ENCODE data around the gene TCF4. TPM values are rescaled to one million over a fixed set of nuclear protein-coding genes. Genes with fewer than 3 reads are reported as not detected.
"Not testable (repeated sequence)": the region's sequence is repeated elsewhere in the genome, so short reads cannot be mapped to it uniquely, and the experiment has no call there.

Gene TCF4
- total RNA-seq, 4 donors from 2014 or later, result 114 to 190 (median 132) TPM

GRCh38 chr18:55475916-55476315, 112.1 kb downstream of the TCF4 start:
- TF ChIP-seq POLR2A (IDR thresholded peaks at IDR 0.05) (no peak), CTCF (IDR thresholded peaks at IDR 0.05) (no peak)

GRCh38 chr18:55475467-55475866, 112.5 kb downstream of the TCF4 start:
- no peaks in the 10 kb centered on the region for H3K36me3 ChIP-seq
- no peaks in the 10 kb centered on the region for H3K27me3 ChIP-seq
- no peak for DNase-seq
- peaks cover 0 to 5% of the 10 kb centered on the region in 2 donors for H3K4me1 ChIP-seq
- 96 to 97% methylated on average over 5 of the region's 5 CpGs for WGBS, 2 donors
- intact Hi-C loops (cut with DNase I), result no loop called here
- TF ChIP-seq CTCF (IDR thresholded peaks at IDR 0.05) (no peak), POLR2A (IDR thresholded peaks at IDR 0.05) (no peak)
- H3K9me3 ChIP-seq, result no peaks in the 10 kb centered on the region
- no peak overlapping the region for H3K4me3 ChIP-seq (replicated peaks in 1 of 3)
- no peak overlapping the region for H3K27ac ChIP-seq

More at GRCh38 chr18:55475916-55476315, 112.1 kb downstream of the TCF4 start:
- no peaks in the 10 kb centered on the region for H3K36me3 ChIP-seq
- peaks cover 0 to 5% of the 10 kb centered on the region in 2 donors for H3K4me1 ChIP-seq
- WGBS, 2 donors, result 88 to 89% methylated on average over 1 of the region's 1 CpG
- no peak overlapping the region for H3K4me3 ChIP-seq (replicated peaks in 1 of 3)
- no peaks in the 10 kb centered on the region for H3K27me3 ChIP-seq
- H3K9me3 ChIP-seq, result no peaks in the 10 kb centered on the region
- intact Hi-C loops (cut with DNase I), result no loop called here
- DNase-seq, result no peak
- H3K27ac ChIP-seq, result no peak overlapping the region

- no peak for DNase-seq
- peaks cover 0 to 5% of the 10 kb centered on the region in 2 donors for H3K4me1 ChIP-seq
- TF ChIP-seq POLR2A (IDR thresholded peaks at IDR 0.05) (no peak), CTCF (IDR thresholded peaks at IDR 0.05) (no peak)
- no peaks in the 10 kb centered on the region for H3K36me3 ChIP-seq
- no peaks in the 10 kb centered on the region for H3K27me3 ChIP-seq
- no peak overlapping the region for H3K27ac ChIP-seq
- no peak overlapping the region for H3K4me3 ChIP-seq (replicated peaks in 1 of 3)
- H3K9me3 ChIP-seq, result no peaks in the 10 kb centered on the region
- intact Hi-C loops (cut with DNase I), result no loop called here
These were observed 114.4 kb downstream of the TCF4 start for GRCh38 chr18:55473560-55473959.

GRCh38 chr18:55473058-55473457, 114.9 kb downstream of the TCF4 start:
- WGBS, 2 donors, result 74 to 76% methylated on average over 2 of the region's 2 CpGs

GRCh38 chr18:55470826-55471225, 117.2 kb downstream of the TCF4 start:
- WGBS, 2 donors, result 96% methylated on average over 4 of the region's 4 CpGs
- H3K9me3 ChIP-seq, result no peaks in the 10 kb centered on the region
- H3K36me3 ChIP-seq, result no peaks in the 10 kb centered on the region

More at GRCh38 chr18:55473058-55473457, 114.9 kb downstream of the TCF4 start:
- Histone ChIP-seq H3K4me1 (peaks cover 0 to 5% of the 10 kb centered on the region in 2 donors), H3K27me3 (no peaks in the 10 kb centered on the region), H3K27ac (no peak overlapping the region), H3K36me3 (no peaks in the 10 kb centered on the region), H3K4me3 (replicated peaks in 1 of 3) (no peak overlapping the region), H3K9me3 (no peaks in the 10 kb centered on the region)
- no peak for DNase-seq
- intact Hi-C loops (cut with DNase I), result no loop called here
- TF ChIP-seq POLR2A (IDR thresholded peaks at IDR 0.05), result no peak
- TF ChIP-seq CTCF (IDR thresholded peaks at IDR 0.05), result no peak

GRCh38 chr18:55469134-55469533, 118.9 kb downstream of the TCF4 start:
- H3K36me3 ChIP-seq; intact Hi-C loops (cut with DNase I); H3K4me1 ChIP-seq; H3K4me3 ChIP-seq (replicated peaks in 1 of 3); H3K27me3 ChIP-seq; H3K27ac ChIP-seq; H3K9me3 ChIP-seq; DNase-seq: not testable (repeated sequence)
- 95 to 97% methylated on average over 8 of the region's 8 CpGs for WGBS, 2 donors

More at GRCh38 chr18:55470826-55471225, 117.2 kb downstream of the TCF4 start:
- TF ChIP-seq POLR2A (IDR thresholded peaks at IDR 0.05), result no peak
- TF ChIP-seq CTCF (IDR thresholded peaks at IDR 0.05), result no peak
- DNase-seq, result no peak
- no peaks in the 10 kb centered on the region for H3K4me1 ChIP-seq
- intact Hi-C loops (cut with DNase I), result no loop called here
- H3K27me3 ChIP-seq, result no peaks in the 10 kb centered on the region
- no peak overlapping the region for H3K27ac ChIP-seq
- H3K4me3 ChIP-seq (replicated peaks in 1 of 3), result no peak overlapping the region
